Right lobe of liver (tissue), 6 donors: ENCODE measurements around the gene BTD. TPM values are rescaled to one million over a fixed set of nuclear protein-coding genes. Genes with fewer than 3 reads are reported as not detected.

Experiments
- ATAC-seq, 4 donors: fragments of 200-7000 bp; cut with Tn5 transposase; one replicate each; pipeline ENCODE4 v1.9.1; 2020; ENCODE audit warnings: mild to moderate bottlenecking in 4 of 4, moderate library complexity in 4 of 4
- DNase-seq, 3 donors: peaks; one replicate each; pipeline ENCODE4 v3.0.0-alpha.2; 2020
- H3K27ac ChIP-seq, 3 donors: fragments of 200-600 bp; one replicate each; pipeline ENCODE4 v1.8.0; 2022
- H3K27me3 ChIP-seq, 2 donors: fragments of 200-600 bp; one replicate each; pipeline ENCODE4 v1.8.0; 2022
- H3K36me3 ChIP-seq, 4 donors: fragments of 200-600 bp; sonication (generic) in 1 of 4; one replicate each; pipeline versions ENCODE4 v1.5.1 to v1.8.0; 2017 to 2022; ENCODE audit warnings: control low read depth in 1 of 4
- H3K4me1 ChIP-seq, 4 donors: fragments of 200-600 bp; sonication (generic) in 1 of 4; one replicate each; pipeline versions ENCODE4 v1.5.1 to v1.8.0; 2017 to 2022; ENCODE audit warnings: control low read depth in 1 of 4
- H3K4me3 ChIP-seq, 3 donors: fragments of 200-600 bp; one replicate each; pipeline ENCODE4 v1.8.0; 2022
- H3K9me3 ChIP-seq, 4 donors: fragments of 200-600 bp; sonication (generic) in 1 of 4; one replicate each; pipeline versions ENCODE4 v1.5.1 to v1.8.0; 2017 to 2022; ENCODE audit warnings: control low read depth in 1 of 4
- POLR2A ChIP-seq: fragments of 450-650 bp; IDR thresholded peaks from one replicate; pipeline ENCODE4 v1.6.1; 2017; ENCODE audit warnings: antibody characterized with exemption, mild to moderate bottlenecking
- WGBS: methylation state at CpG from one replicate; pipeline ENCODE4 v1.1.6; 2018; ENCODE audit warnings: low coverage, low lambda C conversion rate; ENCODE audit not compliant: insufficient coverage; ENCODE audit errors: missing lambda C conversion rate; 5-methylcytosine and 5-hydroxymethylcytosine counted together
- intact Hi-C, 2 donors: fragments of 100-400 bp; cut with DNase I; formaldehyde crosslinking; loops; one replicate each; pipeline versions ENCODE4 v1.11.2 to v1.14.1; 2022
- total RNA-seq, 6 experiments: library from RNA; depleted of rRNA in 2 of 6; stranded (reverse); fragments of >200 nt in 2 of 6; fragmentation: NEBNext Ultra II Directional in 3 of 6; extraction: Animal tissue kit (Norgen Biotek cat#: 25700) in 3 of 6; gene quantifications; one replicate each; pipeline versions ENCODE4 v1.1.0 to v1.2.4, GENCODE V29; 2016 to 2023
- TF ChIP-seq, protein P1 (sequence below), 4 donors: fragments of 200-600 bp in 3 of 4; fragments of 450-650 bp in 1 of 4; IDR thresholded peaks; one replicate each; pipeline versions ENCODE4 v1.5.1 to v1.8.0; 2016 to 2022; ENCODE audit warnings: antibody characterized with exemption in 4 of 4, mild to moderate bottlenecking in 2 of 4
- donor health status: DM: no; HTN: yes; CAD: no.
- donor health status: DM: no; HTN: no; CAD: no.
- donor health status: DM: no; HTN: no; CAD: no.
- donor health status: DM: no; HTN: yes; CAD: no.
- donor health status: DM: no; HTN: yes; CAD: no.

The BTD gene
- total RNA-seq, 6 experiments from 2014 or later = 47.5 to 70.3 (median 54.5) TPM

- intact Hi-C loops = no loop called here
- no peaks in the 10 kb centered on the region for H3K9me3 ChIP-seq
- TF ChIP-seq POLR2A = no peak
- H3K4me1 ChIP-seq = no peaks in the 10 kb centered on the region
- ATAC-seq = no peak
- 93% methylated on average over 2 of the region's 6 CpGs for WGBS
- no peak overlapping the region for H3K27ac ChIP-seq
- DNase-seq = no peak
- H3K36me3 ChIP-seq = peaks cover 0 to 16% (median 0%) of the 10 kb centered on the region in 4 donors
- H3K27me3 ChIP-seq = no peaks in the 10 kb centered on the region
- no peak overlapping the region for H3K4me3 ChIP-seq
These were observed 43.7 kb downstream of the BTD start for GRCh38 chr3:15645246-15645645.

GRCh38 chr3:15645740-15646501 lies 44.4 kb downstream of the BTD start:
- Histone ChIP-seq H3K27ac (no peak overlapping the region), H3K9me3 (no peaks in the 10 kb centered on the region), H3K4me1 (no peaks in the 10 kb centered on the region), H3K27me3 (no peaks in the 10 kb centered on the region), H3K4me3 (no peak overlapping the region), H3K36me3 (peaks cover 0 to 16% (median 0%) of the 10 kb centered on the region in 4 donors)
- WGBS = 91% methylated on average over 11 of the region's 18 CpGs
- TF ChIP-seq POLR2A = no peak
- TF ChIP-seq, protein P1, sequence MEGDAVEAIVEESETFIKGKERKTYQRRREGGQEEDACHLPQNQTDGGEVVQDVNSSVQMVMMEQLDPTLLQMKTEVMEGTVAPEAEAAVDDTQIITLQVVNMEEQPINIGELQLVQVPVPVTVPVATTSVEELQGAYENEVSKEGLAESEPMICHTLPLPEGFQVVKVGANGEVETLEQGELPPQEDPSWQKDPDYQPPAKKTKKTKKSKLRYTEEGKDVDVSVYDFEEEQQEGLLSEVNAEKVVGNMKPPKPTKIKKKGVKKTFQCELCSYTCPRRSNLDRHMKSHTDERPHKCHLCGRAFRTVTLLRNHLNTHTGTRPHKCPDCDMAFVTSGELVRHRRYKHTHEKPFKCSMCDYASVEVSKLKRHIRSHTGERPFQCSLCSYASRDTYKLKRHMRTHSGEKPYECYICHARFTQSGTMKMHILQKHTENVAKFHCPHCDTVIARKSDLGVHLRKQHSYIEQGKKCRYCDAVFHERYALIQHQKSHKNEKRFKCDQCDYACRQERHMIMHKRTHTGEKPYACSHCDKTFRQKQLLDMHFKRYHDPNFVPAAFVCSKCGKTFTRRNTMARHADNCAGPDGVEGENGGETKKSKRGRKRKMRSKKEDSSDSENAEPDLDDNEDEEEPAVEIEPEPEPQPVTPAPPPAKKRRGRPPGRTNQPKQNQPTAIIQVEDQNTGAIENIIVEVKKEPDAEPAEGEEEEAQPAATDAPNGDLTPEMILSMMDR (IDR thresholded peaks at IDR 0.05) = no peak
- intact Hi-C loops = no loop called here
- ATAC-seq (no peak), DNase-seq (no peak)

DNA sequence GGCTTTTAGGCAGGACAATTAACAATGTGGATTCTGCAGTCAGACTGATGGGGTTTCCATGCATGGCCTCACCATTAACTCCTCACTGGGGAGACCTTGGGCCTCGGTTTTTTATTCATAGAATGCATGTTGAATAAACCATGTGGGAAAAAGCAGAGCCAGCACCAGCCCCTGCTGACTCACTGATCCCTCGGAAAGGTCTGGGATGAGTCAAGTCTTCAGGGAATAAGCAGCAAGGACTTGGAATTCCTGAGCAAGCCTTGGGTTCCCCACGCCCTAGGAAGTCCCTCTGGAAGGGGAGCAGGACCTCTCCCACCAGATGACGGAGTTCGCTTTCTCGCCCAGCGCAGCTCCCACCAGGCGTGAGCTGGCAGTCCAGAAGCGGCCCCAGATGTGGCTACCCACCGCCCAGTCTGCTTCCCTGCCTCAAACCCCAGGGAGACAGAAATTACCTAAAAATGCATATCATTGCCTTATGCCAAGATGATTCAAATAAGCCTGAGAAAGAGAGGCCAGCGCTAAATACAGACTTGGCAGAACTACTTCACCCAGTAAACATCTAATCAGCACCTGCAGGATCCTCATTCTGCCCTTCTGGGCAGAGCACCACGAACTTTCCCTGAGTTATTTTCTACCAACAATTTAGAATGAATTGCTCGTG lies 45.4 kb downstream of the BTD start:
- Histone ChIP-seq H3K27me3 (no peaks in the 10 kb centered on the region), H3K36me3 (peaks cover 0 to 16% (median 0%) of the 10 kb centered on the region in 4 donors), H3K4me1 (no peaks in the 10 kb centered on the region), H3K27ac (peak overlapping the region in 1 of 3 donors; percentile 6), H3K9me3 (no peaks in the 10 kb centered on the region), H3K4me3 (no peak overlapping the region)
- TF ChIP-seq, protein P1 (IDR thresholded peaks at IDR 0.05) = no peak
- TF ChIP-seq POLR2A = no peak
- intact Hi-C loops = no loop called here
- no peak for DNase-seq
- ATAC-seq = peak in 1 of 4 donors; percentile 54
- whole genome bisulfite sequencing = 66% methylated on average over 7 of the region's 13 CpGs

GRCh38 chr3:15647611-15648167 lies 46.1 kb downstream of the BTD start:
- no peaks in the 10 kb centered on the region for H3K27me3 ChIP-seq
- 48% methylated on average over 3 of the region's 4 CpGs for WGBS
- H3K36me3 ChIP-seq = peaks cover 0 to 16% (median 0%) of the 10 kb centered on the region in 4 donors
- intact Hi-C loops = no loop called here
- H3K4me1 ChIP-seq = no peaks in the 10 kb centered on the region
- no peak for TF ChIP-seq POLR2A
- TF ChIP-seq, protein P1 (IDR thresholded peaks at IDR 0.05) = no peak
- H3K4me3 ChIP-seq = no peak overlapping the region
- no peaks in the 10 kb centered on the region for H3K9me3 ChIP-seq
- DNase-seq (no peak), ATAC-seq (peak in 3 of 4 donors; percentile 41 to 52 (median 44))
- peak overlapping the region in 1 of 3 donors; percentile 6 for H3K27ac ChIP-seq

DNA sequence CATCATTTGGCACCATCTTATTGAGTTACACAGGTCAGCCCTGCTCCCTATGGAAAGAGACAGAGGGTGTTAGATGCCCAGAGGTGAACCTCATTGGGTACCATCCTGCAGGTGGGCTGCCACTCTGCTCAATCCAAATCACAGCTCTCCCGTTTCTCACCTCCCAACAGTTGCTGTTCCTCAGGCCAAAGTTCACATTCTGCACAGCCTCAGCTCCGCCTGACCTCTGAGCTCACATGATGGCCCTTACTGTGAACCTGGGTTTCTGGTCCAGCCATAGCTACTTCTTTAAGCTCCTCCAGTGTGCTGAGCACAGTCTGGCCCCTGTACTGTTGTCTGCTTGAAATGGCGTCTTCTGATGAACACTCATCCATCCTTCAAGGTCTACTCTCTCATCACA lies 47.8 kb downstream of the BTD start:
- 76% methylated on average over 3 of the region's 3 CpGs for WGBS
- TF ChIP-seq, protein P1 (IDR thresholded peaks at IDR 0.05) = no peak
- intact Hi-C loops = no loop called here

More for the DNA sequence above, 47.8 kb downstream of the BTD start:
- H3K27me3 ChIP-seq = no peaks in the 10 kb centered on the region
- peak in 2 of 4 donors; percentile 18 to 28 for ATAC-seq
- H3K4me3 ChIP-seq = no peak overlapping the region
- peaks cover 0 to 11% (median 0%) of the 10 kb centered on the region in 4 donors for H3K36me3 ChIP-seq
- no peaks in the 10 kb centered on the region for H3K9me3 ChIP-seq
- DNase-seq = no peak
- no peak overlapping the region for H3K27ac ChIP-seq
- no peaks in the 10 kb centered on the region for H3K4me1 ChIP-seq
